ENCODE data around the gene C2orf68. TPM values are rescaled to one million over a fixed set of nuclear protein-coding genes. Genes with fewer than 3 reads are reported as not detected.

The C2orf68 gene
- total and polyA plus RNA-seq, 2 of the 13 experiments (the other 11 are each of a cell fraction or from before 2014, with no cell fraction given): 47.1 to 77.4 TPM

DNA sequence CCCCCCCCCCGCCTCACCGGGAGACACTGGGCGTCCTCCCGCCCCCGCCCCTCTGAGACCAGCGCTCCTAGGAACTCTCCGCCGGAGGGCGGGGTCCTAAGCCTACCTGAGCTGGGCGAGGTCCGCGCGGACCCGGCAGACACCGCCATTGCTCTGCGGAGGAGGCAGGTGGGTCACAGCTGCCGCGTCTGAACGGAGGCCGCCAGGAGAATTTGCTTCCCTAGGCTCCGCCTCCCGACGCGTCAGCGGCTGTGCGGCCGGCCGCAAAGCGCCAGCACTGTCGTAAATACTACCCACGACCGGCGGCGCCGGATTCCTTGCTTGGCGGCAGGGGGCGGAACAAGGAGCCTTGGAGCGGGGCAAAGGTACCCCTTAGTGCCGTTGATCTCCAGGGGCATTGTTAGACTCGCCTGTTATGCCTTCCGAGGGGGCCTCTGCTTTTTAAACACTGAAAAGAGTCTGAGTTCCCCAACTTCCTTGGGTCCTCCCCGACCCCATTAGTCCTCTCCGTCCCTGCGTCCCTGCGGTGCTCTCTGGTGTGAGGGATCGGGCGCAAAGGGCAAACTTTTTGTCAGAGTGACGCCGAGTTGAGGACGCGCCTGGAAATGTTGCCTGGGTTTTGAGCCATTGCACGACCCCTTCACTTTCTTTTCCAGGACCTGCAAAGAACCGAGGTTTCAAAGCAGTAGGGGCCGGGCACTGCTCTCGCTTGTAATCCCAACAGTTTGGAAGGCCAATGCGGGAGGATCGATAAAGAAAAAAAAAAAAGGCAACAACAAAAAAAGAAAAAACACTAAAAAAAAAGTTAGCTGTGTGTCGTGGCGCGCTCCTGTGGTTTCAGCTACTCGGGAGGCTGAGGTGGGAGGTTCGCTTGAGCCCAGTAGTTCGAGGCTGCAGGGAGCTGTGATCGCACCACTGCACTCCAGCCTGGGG, 50.3 kb downstream of the C2orf68 start, which contains the start of gene GGCX (continued):
- TF ChIP-seq, protein P1, sequence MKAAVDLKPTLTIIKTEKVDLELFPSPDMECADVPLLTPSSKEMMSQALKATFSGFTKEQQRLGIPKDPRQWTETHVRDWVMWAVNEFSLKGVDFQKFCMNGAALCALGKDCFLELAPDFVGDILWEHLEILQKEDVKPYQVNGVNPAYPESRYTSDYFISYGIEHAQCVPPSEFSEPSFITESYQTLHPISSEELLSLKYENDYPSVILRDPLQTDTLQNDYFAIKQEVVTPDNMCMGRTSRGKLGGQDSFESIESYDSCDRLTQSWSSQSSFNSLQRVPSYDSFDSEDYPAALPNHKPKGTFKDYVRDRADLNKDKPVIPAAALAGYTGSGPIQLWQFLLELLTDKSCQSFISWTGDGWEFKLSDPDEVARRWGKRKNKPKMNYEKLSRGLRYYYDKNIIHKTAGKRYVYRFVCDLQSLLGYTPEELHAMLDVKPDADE (CRISPR knock-in tag; IDR thresholded peaks at IDR 0.05): peak; percentile 39; the same call in 1 of the 2 replicates
- TF ChIP-seq ZNF746 (CRISPR knock-in tag; IDR thresholded peaks at IDR 0.05) (peak; percentile 50; the same call in 1 of the 2 replicates), PTBP1 (IDR thresholded peaks at IDR 0.05; ENCODE audit: low read depth, low read length, poor library complexity, severe bottlenecking) (no peak), HHEX (CRISPR knock-in tag; IDR thresholded peaks at IDR 0.05) (no peak), SMARCC2 (IDR thresholded peaks at IDR 0.05) (no peak), ZNF879 (CRISPR knock-in tag; IDR thresholded peaks at IDR 0.05) (no peak), NFYB (CRISPR knock-in tag; IDR thresholded peaks at IDR 0.05) (peak; percentile 39; the same call in 1 of the 2 replicates), ZNF136 (CRISPR knock-in tag; IDR thresholded peaks at IDR 0.05; ENCODE audit: low read depth) (peak; percentile 23; the same call in 1 of the 2 replicates), KDM1A (CRISPR knock-in tag; IDR thresholded peaks at IDR 0.05) (no peak), DNMT1 (CRISPR knock-in tag; IDR thresholded peaks at IDR 0.05) (no peak), KDM6A (CRISPR knock-in tag; IDR thresholded peaks at IDR 0.05; ENCODE audit: low read depth) (no peak), MIXL1 (CRISPR knock-in tag; IDR thresholded peaks at IDR 0.05) (peak; percentile 52), ZNF556 (CRISPR knock-in tag; IDR thresholded peaks at IDR 0.05; ENCODE audit: borderline replicate concordance) (peak; percentile 88; the same call in 1 of the 2 replicates), ZNF296 (CRISPR knock-in tag; conservative IDR thresholded peaks at IDR 0.05) (0 out of 2 replicates have a peak, but pooled peaks have one; percentile 79), HNRNPUL1 (IDR thresholded peaks at IDR 0.05; ENCODE audit: low read depth, low read length) (0 out of 2 replicates have a peak, but pooled peaks have one; percentile 37), MXD4 (CRISPR knock-in tag; IDR thresholded peaks at IDR 0.05) (no peak), PHF8 (CRISPR knock-in tag; IDR thresholded peaks at IDR 0.05) (peak; percentile 87), ELF3 (CRISPR knock-in tag; IDR thresholded peaks at IDR 0.05) (peak; percentile 72; the same call in 1 of the 2 replicates), ZNF747 (CRISPR knock-in tag; IDR thresholded peaks at IDR 0.05; ENCODE audit: borderline replicate concordance) (no peak; the same call in 1 of the 2 replicates), SMYD3 (CRISPR knock-in tag; IDR thresholded peaks at IDR 0.05) (no peak), ADNP (CRISPR knock-in tag; IDR thresholded peaks at IDR 0.05) (no peak), ZNF335 (CRISPR knock-in tag; IDR thresholded peaks at IDR 0.05) (peak; percentile 18), ARID2 (CRISPR knock-in tag; IDR thresholded peaks at IDR 0.05; ENCODE audit: borderline replicate concordance) (no peak)
- TF ChIP-seq, protein P2, sequence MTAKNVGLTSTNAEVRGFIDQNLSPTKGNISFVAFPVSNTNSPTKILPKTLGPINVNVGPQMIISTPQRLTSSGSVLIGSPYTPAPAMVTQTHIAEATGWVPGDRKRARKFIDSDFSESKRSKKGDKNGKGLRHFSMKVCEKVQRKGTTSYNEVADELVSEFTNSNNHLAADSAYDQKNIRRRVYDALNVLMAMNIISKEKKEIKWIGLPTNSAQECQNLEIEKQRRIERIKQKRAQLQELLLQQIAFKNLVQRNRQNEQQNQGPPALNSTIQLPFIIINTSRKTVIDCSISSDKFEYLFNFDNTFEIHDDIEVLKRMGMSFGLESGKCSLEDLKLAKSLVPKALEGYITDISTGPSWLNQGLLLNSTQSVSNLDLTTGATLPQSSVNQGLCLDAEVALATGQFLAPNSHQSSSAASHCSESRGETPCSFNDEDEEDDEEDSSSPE (CRISPR knock-in tag; IDR thresholded peaks at IDR 0.05): peak; percentile 85
- TF ChIP-seq, protein P3, sequence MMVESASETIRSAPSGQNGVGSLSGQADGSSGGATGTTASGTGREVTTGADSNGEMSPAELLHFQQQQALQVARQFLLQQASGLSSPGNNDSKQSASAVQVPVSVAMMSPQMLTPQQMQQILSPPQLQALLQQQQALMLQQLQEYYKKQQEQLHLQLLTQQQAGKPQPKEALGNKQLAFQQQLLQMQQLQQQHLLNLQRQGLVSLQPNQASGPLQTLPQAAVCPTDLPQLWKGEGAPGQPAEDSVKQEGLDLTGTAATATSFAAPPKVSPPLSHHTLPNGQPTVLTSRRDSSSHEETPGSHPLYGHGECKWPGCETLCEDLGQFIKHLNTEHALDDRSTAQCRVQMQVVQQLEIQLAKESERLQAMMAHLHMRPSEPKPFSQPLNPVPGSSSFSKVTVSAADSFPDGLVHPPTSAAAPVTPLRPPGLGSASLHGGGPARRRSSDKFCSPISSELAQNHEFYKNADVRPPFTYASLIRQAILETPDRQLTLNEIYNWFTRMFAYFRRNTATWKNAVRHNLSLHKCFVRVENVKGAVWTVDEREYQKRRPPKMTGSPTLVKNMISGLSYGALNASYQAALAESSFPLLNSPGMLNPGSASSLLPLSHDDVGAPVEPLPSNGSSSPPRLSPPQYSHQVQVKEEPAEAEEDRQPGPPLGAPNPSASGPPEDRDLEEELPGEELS (CRISPR knock-in tag; IDR thresholded peaks at IDR 0.05): peak; percentile 68; the same call in 1 of the 2 replicates
- TF ChIP-seq, protein P4, sequence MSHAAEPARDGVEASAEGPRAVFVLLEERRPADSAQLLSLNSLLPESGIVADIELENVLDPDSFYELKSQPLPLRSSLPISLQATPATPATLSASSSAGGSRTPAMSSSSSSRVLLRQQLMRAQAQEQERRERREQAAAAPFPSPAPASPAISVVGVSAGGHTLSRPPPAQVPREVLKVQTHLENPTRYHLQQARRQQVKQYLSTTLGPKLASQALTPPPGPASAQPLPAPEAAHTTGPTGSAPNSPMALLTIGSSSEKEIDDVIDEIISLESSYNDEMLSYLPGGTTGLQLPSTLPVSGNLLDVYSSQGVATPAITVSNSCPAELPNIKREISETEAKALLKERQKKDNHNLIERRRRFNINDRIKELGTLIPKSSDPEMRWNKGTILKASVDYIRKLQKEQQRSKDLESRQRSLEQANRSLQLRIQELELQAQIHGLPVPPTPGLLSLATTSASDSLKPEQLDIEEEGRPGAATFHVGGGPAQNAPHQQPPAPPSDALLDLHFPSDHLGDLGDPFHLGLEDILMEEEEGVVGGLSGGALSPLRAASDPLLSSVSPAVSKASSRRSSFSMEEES (CRISPR knock-in tag; IDR thresholded peaks at IDR 0.05): peak; percentile 41; the same call in 1 of the 2 replicates
